Body of pancreas (tissue), 4 donors: Measurements from ENCODE around the gene PKP3.

ENCODE experiments used
- POLR2A ChIP-seq, 3 donors: fragments of 450-650 bp; IDR thresholded peaks; one replicate each; pipeline ENCODE4 v1.6.1; 2016; ENCODE audit warnings: antibody characterized with exemption in 3 of 3, mild to moderate bottlenecking in 2 of 3
- TF ChIP-seq, protein P1 (sequence below), 7 experiments: fragments of 450-650 bp in 4 of 7; fragments of 200-600 bp in 3 of 7; sonication (generic) in 3 of 7; IDR thresholded peaks; one replicate each; pipeline ENCODE4 v1.5.1; 2016 to 2019; ENCODE audit warnings: antibody characterized with exemption in 7 of 7

DNA sequence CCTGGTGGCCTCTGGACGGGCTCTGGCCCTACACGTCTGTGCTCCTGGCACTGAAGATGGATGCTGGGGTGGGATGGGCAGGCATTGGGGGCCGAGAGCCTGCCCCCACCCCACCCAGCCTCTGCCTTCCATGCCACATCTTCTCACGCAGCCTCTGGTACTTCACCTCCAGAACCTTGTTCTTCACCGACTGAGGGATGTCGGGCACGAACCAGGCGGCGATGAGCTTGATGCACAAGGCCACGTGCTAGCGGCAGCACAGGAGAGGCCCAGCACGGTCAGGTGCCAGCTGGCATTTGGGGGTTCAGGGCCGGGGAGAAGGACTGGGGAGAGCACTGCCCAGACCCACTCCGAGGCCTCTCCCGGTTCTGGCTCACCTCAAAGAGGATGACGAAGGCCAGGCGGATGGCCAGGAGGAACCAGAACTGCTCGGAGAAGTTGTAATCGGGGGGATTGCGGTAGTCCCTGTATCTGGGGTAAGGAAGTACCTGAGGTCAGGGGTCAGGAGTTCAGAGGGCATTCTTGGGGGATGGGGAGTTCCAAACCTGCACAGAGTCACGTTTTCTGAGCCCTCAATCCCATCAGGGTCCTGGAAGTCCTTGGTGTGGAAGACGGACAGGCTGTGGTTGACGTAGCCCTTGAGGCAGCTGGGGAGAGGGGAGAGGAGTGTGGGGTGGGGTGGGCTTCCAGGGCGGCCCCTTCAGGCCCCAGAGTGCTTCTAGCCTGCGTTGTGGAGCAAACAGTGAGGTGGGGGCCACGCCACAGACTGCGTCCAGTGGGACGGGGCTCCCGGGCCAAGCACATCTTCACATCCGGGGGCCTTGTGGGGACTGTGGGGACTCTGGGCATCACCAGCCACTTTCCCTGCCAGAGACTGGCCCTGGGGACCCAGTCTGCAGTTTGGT lies 24.6 kb downstream of the PKP3 start:
- TF ChIP-seq, protein P1, sequence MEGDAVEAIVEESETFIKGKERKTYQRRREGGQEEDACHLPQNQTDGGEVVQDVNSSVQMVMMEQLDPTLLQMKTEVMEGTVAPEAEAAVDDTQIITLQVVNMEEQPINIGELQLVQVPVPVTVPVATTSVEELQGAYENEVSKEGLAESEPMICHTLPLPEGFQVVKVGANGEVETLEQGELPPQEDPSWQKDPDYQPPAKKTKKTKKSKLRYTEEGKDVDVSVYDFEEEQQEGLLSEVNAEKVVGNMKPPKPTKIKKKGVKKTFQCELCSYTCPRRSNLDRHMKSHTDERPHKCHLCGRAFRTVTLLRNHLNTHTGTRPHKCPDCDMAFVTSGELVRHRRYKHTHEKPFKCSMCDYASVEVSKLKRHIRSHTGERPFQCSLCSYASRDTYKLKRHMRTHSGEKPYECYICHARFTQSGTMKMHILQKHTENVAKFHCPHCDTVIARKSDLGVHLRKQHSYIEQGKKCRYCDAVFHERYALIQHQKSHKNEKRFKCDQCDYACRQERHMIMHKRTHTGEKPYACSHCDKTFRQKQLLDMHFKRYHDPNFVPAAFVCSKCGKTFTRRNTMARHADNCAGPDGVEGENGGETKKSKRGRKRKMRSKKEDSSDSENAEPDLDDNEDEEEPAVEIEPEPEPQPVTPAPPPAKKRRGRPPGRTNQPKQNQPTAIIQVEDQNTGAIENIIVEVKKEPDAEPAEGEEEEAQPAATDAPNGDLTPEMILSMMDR (IDR thresholded peaks at IDR 0.05) = no peak
- TF ChIP-seq POLR2A (IDR thresholded peaks at IDR 0.05) = no peak
